CD4-positive, alpha-beta T cell treated with Interleukin-6 for 4 hours (primary cell): Measurements from ENCODE around the gene ABAT.
"Not testable (repeated sequence)": the region's sequence is repeated elsewhere in the genome, so short reads cannot be mapped to it uniquely, and the experiment has no call there.

ENCODE experiments used
- DNase-seq: peaks from one replicate; pipeline ENCODE4 v3.0.0-alpha.2; 2020; ENCODE audit warnings: mixed read lengths

Gene ABAT

DNA sequence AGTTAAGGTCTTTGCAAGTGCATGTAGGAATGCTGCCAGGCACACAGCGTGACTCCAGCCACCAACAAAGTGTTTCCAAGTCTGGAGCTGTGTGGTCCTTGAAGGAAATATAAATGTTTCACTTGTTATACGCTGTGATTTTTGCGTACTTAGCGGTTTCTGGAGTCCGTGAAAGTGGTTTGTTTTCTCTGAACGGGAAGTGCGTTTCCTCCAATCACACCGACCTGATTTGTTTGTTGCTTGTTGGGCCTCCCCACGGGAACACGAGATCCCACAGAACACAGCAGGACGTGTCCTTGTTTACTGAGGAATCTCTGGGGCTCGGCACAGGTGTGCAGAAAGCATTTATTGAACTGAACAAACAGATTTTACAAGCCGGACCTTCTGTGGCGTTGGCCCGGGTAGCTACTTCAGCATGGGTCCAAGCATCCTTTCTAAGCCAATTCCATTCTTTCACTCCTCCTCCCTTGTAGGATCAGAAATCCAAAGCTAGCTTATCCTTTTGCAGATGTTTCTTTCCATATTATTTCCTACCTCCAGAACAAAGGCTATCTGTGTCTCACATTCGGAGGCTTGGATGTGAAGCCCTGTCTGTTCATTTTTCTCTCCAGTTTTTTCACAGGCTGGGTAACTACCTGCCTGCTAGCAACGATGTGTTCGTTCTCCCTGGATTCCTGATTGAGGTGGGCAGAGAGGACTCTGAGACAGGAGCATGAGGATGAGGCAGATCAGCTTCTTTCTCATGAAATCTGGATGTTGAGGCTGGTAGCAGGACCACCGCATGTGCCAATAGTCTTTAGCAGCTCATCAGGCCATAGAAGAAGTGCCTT lies 44.6 kb downstream of the ABAT start:
- DNase-seq = no peak

DNA sequence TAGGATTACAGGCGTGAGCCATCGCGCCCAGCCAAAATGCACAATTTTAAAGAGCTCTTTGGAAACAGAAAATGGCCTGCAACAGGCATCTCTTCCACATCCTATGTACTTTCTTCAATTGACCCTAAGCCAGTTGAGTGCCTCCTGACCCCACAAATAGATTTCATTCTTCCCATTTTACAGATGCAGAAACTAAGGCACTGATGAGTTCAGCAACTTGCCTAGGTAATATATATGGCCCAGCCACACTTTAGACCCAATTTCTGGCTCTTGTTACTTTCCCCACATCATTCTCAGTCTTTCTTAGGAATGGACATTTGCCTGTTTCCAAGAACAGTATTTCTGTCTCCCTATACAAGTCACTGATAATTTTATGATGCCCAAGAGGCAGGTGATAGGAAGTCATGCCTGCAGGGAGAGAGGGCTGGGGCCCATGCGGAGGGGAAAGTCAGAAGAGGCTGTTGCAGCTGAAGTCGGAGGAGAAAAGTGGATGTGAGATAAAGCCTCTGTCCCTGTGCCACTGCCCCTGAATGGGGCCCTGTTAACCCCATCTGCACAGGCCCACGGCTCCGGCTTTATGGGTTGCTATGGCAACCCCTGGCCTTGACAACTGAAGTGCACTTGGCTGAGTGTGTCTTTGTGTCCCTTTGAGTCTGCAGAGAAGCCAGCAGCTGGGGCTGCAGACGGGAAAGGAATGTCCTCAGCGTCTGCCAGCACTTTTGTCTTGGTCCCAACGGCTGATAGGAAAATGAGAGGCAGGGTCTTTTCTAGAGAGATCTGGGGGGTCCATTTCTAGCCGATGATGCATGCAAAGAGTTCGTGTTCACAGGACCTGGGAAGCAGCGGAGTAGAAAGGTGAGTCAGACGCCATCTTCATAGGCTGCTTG lies 45.9 kb downstream of the ABAT start:
- no peak for DNase-seq

DNA sequence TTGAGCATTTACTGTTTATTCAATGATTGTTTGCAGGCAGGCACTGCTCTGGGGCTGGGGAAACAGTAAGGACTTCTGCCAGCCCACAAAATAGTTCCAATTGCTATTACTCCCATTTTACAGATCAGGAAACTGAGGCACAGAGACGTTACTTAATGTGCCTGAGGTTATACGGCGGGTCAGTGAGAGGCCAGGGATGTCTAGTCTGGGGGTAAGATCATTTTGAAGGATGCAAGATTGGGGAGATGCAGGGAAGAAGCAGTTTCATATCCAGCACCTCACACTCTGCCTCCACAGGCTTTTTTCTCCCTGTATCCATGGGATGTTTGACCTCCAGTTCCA lies 46.5 kb downstream of the ABAT start:
- DNase-seq = no peak

DNA sequence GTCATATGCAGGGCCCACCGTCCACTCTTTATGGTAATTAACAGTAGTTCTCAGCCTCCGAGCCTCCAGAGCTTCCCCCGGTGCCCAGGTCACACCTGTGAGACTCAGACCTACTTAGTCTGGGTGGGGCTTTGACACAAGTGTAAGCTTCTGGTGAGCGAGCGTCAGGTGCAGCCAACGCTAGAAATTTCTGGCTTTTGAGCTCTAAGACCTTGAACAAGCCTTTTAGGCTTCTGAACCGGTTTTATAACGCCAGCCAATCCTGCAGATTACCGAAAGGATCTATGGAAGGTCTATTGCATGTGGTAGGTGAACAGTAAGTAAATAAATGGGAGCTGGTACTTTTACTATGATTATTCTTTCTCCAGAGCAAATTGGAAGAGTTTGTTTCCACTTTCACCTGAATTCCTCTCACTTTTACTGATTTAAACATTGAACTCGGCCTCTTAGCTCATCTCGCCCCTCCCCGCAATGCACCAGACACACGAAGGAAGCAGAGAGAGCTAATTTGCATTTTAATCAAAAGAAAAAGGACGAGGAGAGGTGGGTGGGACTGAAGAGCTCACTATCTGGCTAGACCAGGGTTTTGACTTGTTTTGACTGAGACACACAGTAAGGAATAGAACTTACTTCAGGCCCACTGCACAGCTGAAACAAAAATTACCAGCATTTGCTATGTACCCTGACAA lies 47.1 kb downstream of the ABAT start:
- no peak for DNase-seq

DNA sequence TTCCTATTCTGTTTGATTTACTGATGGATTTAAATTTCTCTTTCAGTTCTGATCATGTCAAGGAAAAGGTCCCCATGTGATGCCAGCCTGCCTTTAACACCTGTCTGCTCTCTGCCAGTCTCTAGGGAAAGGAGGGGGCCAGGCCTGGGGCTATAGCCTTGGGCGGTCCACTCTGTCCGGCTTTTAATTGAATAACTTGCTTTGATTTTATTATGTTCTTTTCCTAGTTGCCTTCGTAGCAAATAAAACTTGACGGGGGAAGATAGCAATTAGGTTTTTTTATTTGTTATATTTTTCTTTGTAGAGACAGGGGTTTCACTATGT lies 47.6 kb downstream of the ABAT start:
- no peak for DNase-seq

DNA sequence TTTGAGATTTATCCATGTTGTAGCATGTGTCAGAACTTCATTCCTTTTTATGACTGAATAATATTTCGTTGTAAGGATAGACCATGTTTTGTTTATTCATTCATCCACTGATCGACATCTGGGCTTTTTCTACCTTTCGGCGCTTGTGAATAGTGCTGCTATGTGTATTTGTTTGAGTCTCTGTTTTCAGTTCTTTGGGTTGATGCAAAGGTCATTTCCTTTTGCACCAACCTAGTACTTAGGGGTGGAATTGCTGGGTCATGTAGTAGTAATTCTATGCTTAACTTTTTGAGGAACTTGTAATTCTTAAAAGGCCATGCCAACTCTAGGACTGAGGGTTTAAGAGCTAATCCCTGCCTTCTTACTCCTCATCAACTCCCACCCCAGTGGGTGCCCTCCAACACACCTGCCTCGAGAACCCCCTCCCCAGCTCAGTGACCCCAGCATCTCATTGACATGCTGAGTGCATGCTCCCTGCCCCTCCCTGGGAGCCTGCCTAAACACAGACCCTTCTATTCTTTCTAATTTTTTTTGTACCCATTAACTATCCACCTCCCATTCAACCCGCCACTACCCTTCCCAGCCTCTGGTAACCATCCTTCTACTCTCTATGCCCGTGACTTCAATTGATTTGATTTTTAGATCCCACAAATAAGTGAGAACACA lies 51.2 kb downstream of the ABAT start:
- DNase-seq = no peak

DNA sequence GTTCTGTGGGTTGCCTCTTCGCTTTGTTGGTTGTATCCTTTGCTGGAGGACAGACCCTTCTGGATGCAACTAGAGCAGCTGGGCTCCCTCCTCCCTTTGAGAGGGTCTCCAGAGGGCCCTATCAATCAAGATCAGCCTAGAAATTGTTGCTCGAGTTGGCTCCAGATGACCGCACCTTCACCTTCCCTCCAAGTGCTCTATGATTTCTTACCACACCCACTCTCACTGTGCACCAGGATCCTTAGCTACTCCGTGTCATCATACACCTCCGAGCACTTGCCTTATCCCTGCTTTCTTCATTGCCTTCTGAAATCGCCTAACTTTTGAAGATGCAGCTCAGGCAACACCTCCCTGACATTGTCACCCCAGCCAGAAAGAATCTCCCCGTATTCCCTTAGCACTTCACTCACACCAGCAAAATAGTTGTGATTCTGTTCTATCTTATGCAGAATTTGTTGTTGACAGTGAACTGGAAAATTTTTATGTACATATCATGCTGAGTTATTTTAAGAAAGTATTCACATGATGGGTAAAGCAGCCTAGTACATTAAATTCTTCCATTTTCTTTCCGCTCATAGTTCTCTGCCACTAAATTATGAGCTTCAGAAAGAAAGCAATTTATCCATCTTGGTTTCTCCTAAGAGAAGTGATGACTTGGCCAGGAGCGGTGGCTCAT lies 52.9 kb downstream of the ABAT start:
- no peak for DNase-seq

DNA sequence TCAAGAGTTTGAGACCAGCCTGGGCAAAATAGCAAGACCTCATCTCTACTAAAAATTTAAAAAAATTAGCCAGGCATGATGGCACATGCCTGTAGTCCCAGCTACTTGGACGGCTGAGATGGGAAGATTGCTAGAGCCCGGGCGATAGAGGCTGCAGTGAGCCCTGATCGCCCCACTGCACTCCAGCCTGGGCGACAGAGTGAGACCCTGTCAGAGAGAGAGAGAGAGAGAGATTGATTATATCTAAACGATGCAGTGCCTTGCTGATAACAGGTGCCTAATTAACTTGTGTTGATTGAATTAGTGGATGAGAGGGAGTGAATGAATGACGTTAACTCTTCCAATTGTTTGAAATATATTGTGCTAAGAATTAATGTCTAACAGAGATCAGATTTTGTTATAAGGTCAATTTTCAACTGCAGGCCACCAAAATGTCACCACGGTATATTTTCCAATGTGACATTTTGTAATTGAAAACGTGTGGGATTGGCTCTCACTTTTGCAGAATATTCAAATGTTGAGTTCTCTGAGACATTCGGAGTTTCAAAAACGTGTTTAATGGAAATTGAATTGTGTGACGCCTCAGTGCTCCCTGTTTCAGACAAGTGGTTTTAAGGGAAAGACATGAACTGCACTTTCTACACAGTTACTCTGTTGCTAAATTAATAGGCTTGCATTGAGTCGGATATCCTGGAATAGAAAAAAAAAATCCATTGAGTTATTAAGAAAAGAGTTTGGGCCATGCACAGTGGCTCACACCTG lies 53.6 kb downstream of the ABAT start:
- no peak for DNase-seq

DNA sequence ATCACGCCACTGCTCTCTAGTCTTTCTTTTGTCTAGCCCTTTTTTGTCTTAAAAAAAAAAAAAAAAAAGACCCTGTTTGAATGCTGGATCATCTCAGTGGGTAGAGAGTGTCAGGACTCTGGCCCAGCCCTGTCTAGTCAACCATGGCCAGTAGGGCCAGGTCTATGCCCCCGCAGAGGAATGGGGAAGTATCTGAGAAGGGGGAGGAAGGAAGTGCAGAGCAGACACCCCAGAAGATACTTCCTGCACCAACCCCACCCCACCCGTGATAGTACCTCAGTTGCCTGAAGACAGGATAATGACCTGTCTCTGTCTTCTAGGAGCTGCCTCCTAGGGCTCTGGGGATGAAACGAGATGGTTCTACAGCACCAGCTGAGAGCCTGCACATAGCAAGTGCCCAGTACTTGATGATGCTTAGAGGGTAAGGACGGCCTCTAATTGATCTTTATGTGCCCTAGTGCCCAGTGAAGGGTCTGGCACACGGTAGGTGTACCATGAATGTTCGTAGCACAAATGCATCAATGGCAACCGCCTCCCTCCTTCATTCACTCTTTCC lies 55.4 kb downstream of the ABAT start:
- no peak for DNase-seq

DNA sequence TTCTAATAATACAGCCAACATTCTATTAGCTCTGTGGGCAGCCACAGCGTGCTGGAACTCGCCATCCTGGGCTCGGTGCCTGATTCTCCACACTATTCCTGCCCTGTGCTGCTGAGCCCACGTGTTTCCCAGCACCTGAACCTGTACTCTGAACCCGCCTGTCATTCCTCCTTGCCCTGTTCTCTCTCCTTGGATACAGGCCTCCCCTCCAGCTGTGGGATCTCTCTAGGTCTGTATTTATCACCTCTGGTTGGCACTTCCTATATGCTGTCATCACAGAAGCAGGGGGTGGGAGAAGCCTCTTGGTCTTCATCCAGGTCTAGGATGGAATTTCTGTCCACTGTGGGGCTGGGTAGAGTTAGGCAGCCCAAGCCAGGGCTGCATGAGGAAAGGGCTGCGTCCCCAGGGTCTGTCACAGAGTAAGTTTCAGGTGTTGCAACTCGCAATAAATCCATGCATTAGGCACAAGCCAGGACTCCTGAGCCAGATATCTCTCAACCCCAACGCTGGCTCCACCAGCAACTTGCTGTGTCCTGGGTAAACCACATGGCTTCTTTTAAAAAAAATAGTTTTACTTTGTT lies 56.0 kb downstream of the ABAT start:
- no peak for DNase-seq

DNA sequence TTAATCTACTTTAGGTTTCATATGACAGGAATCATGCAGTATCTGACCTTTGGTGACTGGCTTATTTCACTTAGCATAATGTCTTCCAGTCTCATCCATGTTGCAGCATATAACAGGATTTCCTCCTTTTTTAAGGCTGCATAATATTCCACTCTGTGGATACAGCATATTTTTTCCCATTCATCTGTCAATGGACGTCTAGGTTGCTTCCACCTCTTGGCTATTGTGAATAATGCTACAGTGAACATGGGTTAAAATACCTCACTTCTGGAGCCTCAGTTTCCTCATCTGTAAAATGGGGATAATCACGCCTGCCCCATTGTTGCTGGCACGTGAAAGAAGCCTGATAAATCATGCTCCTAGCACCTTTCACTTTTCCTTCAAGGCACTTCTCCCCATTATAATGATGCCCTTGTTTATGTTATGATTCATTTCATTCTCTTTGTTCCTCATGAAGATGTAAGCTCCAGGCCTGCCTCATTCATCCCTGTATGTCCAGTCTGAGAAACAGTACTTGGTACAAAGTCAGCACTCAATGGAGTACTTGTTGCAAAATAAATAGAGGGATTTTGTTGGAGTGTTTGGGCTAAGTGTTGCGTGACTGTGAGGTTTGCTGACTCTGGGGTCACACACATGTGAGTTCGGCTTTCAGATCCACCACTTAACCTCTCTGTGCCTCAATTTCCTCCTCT lies 59.6 kb downstream of the ABAT start:
- no peak for DNase-seq

DNA sequence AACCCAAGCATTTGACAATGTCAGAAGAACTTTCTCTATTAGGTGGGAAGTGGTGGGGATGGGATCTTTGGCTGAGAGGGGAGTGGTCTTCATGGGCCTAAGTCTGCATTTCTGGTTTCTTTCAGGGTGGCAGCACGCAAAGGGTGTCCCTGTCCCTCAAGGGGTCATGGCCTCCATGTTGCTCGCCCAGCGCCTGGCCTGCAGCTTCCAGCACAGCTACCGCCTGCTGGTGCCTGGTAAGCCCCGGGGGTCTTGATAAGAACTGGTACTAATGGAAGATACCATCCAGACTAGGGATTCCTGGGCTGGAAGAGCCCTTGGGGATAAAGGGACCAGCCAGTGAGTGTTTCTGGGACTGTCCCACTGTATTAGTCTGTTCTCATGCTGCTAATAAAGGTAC lies 61.2 kb downstream of the ABAT start:
- no peak for DNase-seq

DNA sequence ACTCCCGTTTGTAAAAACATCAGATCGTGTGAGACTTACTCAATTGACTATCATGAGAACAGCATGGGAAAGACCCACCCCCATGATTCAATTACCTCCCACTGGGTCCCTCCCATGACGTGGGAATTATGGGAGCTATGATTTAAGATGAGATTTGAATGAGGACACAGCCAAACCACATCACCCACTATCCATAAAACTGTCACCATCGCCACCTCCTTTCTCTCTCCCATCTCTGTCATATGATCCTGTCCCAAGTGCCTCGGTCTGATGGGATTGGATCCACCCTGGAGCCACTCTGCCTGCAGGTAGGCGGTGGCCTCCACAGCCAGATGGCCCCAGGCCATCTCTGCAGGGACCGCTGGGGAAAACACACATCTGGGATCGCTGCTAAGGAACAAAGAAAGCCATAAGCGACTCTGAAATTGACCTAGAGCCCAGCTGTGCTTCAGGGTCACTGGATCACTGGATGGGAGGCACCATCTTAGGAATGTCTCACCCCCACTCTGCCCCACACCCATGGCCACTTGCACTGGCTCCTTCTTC lies 61.8 kb downstream of the ABAT start:
- DNase-seq = no peak

DNA sequence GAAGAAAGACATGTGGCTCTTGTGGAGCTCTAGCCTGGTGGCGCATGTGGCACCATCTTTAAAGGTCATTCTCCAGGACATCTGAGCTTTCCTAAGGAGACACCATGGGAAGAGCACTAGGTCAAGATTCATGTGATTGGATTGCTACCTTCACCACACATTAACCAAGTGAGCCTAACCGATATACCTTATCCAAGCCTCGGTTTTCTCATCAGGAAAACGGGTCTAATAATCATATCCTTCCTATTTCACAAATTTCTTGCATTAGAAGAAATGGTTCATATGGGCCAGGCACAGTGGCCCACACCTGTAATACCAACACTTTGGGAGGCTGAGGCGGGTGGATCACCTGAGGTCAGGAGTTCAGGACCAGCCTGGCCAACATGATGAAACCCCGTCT lies 64.7 kb downstream of the ABAT start:
- DNase-seq = no peak

DNA sequence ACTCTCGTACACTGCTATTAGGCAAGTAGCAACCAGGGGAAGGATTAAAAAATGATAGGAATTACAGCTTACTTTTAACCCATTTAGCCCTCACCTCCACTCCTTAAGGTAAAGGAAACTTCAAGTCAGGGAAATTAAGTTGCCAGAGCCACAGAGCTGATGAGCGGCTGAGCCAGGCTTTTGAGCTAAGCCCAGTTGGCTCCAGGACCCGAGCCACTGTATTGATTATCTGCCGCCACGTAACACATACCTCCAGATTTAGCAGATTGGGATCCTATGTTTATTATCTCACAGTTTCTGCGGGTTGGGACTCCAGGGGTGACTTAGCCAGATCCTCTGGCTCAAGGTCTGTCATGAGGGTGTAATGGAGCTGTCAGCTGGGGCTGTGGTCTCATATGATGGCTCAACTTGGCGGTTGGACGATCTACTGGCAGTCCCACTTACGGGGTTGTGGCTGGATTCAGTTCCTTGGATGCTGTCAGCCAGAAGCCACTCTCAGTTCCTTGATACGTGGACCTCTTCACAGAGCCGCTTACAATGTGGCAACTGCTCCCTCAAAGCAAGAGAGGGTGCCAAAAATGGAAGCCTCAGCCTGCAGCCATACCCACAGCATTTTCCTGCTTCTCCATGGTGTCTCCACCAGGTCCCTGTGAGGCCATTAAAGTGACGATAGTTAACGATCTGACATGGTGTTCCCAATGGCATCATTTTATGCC lies 65.7 kb downstream of the ABAT start:
- DNase-seq = no peak

DNA sequence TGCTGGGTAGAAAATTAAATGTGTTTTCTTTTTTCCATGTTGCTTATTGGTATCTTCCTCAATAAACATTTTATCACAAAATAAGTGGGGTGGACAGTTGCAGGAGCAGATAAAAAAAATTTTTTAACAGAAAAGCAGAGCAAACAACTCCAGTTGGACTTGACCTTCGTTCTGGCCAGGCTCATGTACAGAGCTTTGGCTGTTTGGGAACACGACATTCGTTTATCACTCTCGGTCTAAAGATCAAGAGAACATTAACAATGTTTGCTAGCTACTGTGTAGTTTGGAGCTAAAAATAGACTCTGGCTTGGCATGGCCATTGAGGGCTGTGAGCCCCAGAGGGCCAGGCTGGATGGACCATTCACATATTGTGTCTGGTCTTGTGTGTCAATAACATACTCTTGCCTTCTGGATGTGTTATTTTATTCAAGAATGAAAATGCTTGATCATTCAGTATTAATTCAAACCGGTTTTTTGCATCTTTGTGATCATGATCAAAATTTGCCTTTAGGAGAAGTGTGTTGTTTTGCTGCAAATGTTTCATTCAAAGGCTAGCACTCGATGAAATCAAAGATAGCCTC lies 66.4 kb downstream of the ABAT start:
- no peak for DNase-seq

DNA sequence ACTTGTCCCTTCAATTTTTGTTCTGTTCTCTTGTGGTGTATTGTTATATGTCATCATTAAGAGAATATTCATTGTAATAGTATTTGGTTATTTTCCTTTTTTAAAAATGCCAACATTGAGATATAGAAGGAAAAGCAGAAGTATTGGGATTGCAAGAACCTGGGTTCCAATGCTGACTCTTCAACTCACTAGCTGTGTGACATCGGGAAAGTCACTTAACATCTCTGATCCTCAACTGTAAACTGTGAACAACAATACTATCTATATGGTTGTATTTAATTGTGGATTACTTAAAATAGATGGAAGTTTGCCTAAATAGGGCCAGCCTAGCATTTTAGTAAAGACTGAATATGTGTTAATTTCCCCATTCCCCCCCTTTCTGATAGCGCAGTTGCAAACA lies 67.2 kb downstream of the ABAT start:
- DNase-seq = no peak

DNA sequence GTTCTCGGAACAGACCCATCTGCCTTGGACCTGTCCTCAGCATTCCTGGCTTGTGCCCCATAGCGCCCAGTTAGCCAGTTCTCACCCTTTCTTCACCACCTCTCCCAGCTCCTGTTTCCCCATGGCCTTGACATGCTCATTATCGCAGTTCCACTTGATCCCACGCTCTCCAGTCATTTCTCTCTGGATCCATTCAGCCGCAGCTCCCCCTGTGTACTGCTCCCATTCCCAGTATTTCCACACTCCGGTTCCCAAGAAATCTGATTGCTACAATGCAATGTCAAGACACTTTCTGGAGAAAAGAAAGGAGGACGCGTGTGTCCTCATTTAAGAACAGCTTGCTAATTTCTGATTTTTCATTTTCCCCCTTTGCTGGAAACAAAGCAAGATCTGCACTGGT lies 67.7 kb downstream of the ABAT start:
- DNase-seq = no peak

DNA sequence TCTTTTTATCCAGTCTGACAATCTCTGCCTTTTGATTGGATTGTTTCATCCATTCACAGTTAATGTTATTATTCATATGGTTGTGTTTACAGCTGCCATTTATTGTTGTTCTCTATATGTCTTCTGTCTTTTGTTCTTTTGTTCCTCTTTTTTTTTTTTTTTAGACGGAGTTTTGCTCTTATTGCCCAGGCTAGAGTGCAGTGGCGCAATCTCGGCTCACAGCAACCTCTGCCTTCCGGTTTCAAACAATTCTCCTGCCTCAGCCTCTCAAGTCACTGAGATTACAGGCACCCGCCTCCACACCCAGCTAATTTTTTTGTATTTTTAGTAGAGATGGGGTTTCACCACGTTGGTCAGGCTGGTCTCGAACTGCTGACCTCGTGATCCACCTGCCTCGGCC lies 74.5 kb downstream of the ABAT start:
- DNase-seq = not testable (repeated sequence)
